H1 (cell line): Measurements from ENCODE around the gene OXER1. TPM values are rescaled to one million over a fixed set of nuclear protein-coding genes. Genes with fewer than 3 reads are reported as not detected.

Source experiments
- CTCF ChIA-PET: fragments of 300-600 bp; sonication (Branson Sonifier 250); formaldehyde crosslinking; loops from one replicate; lab custom pipeline; 2021; ENCODE audit not compliant: partially characterized antibody; lab: Charles Lee
- POLR2A ChIA-PET: fragments of 300-600 bp; sonication (Branson Sonifier 250); formaldehyde crosslinking; loops from one replicate; lab custom pipeline; 2021; ENCODE audit warnings: inconsistent platforms; ENCODE audit not compliant: partially characterized antibody; lab: Charles Lee
- DNase-seq, 2 experiments: peaks; one replicate each; pipeline versions ENCODE4 v3.0.0 to v3.0.0-alpha.2; 2010 to 2022; ENCODE audit warnings: low spot score in 2 of 2, low read depth in 1 of 2, mixed read lengths in 1 of 2
- FAIRE-seq: peaks from 2 replicates; lab custom pipeline; 2011; peaks lifted over from hg19 to GRCh38; lab: Jason Lieb, UNC
- H2AFZ ChIP-seq: 2 replicates; pipeline ENCODE4 v1.8.1; 2012; ENCODE audit warnings: low read length, inconsistent platforms
- H2AK5ac ChIP-seq: 2 replicates; pipeline ENCODE4 v1.6.1; 2013; ENCODE audit warnings: low read depth, low read length
- H2BK120ac ChIP-seq: replicated peaks from 2 replicates; pipeline ENCODE3; 2013; ENCODE audit warnings: low read depth, low read length, inconsistent platforms
- H2BK12ac ChIP-seq: 2 replicates; pipeline ENCODE4 v1.6.1; 2013; ENCODE audit warnings: low read depth, low read length
- H2BK15ac ChIP-seq: 2 replicates; pipeline ENCODE4 v1.6.1; 2013; ENCODE audit warnings: low read length
- H2BK20ac ChIP-seq: 2 replicates; pipeline ENCODE4 v1.6.1; 2013; ENCODE audit warnings: low read length
- H2BK5ac ChIP-seq: 2 replicates; pipeline ENCODE4 v1.6.1; 2013; ENCODE audit warnings: low read depth, low read length
- H3K14ac ChIP-seq: 2 replicates; pipeline ENCODE4 v1.6.1; 2013; ENCODE audit warnings: inconsistent platforms; ENCODE audit not compliant: insufficient read length
- H3K18ac ChIP-seq: 2 replicates; pipeline ENCODE4 v1.6.1; 2013; ENCODE audit warnings: low read length; ENCODE audit errors: extremely low read depth
- H3K23ac ChIP-seq: 2 replicates; pipeline ENCODE4 v1.6.1; 2013; ENCODE audit warnings: inconsistent platforms; ENCODE audit not compliant: insufficient read length
- H3K23me2 ChIP-seq: 2 replicates; pipeline ENCODE4 v1.6.1; 2013; ENCODE audit warnings: low read depth, low read length
- H3K27ac ChIP-seq: 2 replicates; pipeline ENCODE4 v1.6.1; 2011; ENCODE audit warnings: low read depth, low read length, inconsistent platforms
- H3K27me3 ChIP-seq, 4 experiments: replicated peaks in 1 of 4; 1 replicate in 1 of 4; 2 replicates in 3 of 4; pipeline versions ENCODE4 v1.6.1 to v1.8.1; 2011 to 2013; ENCODE audit warnings: low read length in 3 of 4, mild to moderate bottlenecking in 3 of 4, inconsistent platforms in 2 of 4, mixed read lengths in 2 of 4, moderate library complexity in 1 of 4; ENCODE audit not compliant: control insufficient read depth in 3 of 4, insufficient read depth in 3 of 4; ENCODE audit errors: extremely low read depth in 1 of 4
- H3K36me3 ChIP-seq, 4 experiments: 2 replicates each; pipeline versions ENCODE4 v1.6.1 to v1.8.1; 2011 to 2013; ENCODE audit warnings: mild to moderate bottlenecking in 4 of 4, low read length in 3 of 4, moderate library complexity in 2 of 4, control low read depth in 1 of 4, inconsistent platforms in 1 of 4; ENCODE audit not compliant: insufficient read depth in 4 of 4, control insufficient read depth in 2 of 4
- H3K4ac ChIP-seq: replicated peaks from 2 replicates; pipeline ENCODE3; 2013; ENCODE audit warnings: low read length, low read depth, mixed read lengths, inconsistent platforms; ENCODE audit not compliant: insufficient read length
- H3K4me1 ChIP-seq, 4 experiments: replicated peaks in 1 of 4; 1 replicate in 1 of 4; 2 replicates in 3 of 4; pipeline versions ENCODE4 v1.6.1 to v1.8.1; 2011 to 2013; ENCODE audit warnings: low read length in 3 of 4, inconsistent platforms in 2 of 4, mixed read lengths in 1 of 4; ENCODE audit not compliant: insufficient read depth in 4 of 4, control insufficient read depth in 3 of 4
- H3K4me2 ChIP-seq, 2 experiments: 2 replicates each; pipeline versions ENCODE4 v1.6.1 to v1.8.1; 2011 to 2013; ENCODE audit warnings: low read depth in 2 of 2, low read length in 2 of 2, control low read depth in 1 of 2, inconsistent platforms in 1 of 2, mild to moderate bottlenecking in 1 of 2; ENCODE audit not compliant: insufficient read depth in 1 of 2
- H3K4me3 ChIP-seq, 4 experiments: fragments of 200-600, 300-600 bp in 1 of 4; sonication (generic), shearing (Covaris generic), sonication (Bioruptor Twin) in 1 of 4; 2 replicates each; pipeline versions ENCODE4 v1.5.1 to v1.8.1; 2011 to 2016; ENCODE audit warnings: low read length in 4 of 4, low read depth in 3 of 4, control low read depth in 2 of 4, inconsistent platforms in 2 of 4, mild to moderate bottlenecking in 2 of 4, mixed read lengths in 1 of 4, moderate library complexity in 1 of 4; ENCODE audit not compliant: insufficient read depth in 2 of 4; ENCODE audit errors: extremely low read depth in 1 of 4
- H3K56ac ChIP-seq: replicated peaks from 2 replicates; pipeline ENCODE3; 2013; ENCODE audit warnings: low read depth, mild to moderate bottlenecking, mixed read lengths, low read length, inconsistent platforms; ENCODE audit not compliant: insufficient read length
- H3K79me1 ChIP-seq: 2 replicates; pipeline ENCODE4 v1.6.1; 2013; ENCODE audit warnings: low read depth, low read length, control low read depth
- H3K79me2 ChIP-seq, 2 experiments: 2 replicates each; pipeline versions ENCODE4 v1.6.1 to v1.8.1; 2012 to 2013; ENCODE audit warnings: low read length in 2 of 2, mild to moderate bottlenecking in 2 of 2, inconsistent platforms in 1 of 2; ENCODE audit not compliant: insufficient read depth in 2 of 2, control insufficient read depth in 1 of 2
- H3K9ac ChIP-seq, 4 experiments: replicated peaks in 1 of 4; 1 replicate in 1 of 4; 2 replicates in 3 of 4; pipeline versions ENCODE4 v1.6.1 to v1.8.1; 2011 to 2013; ENCODE audit warnings: low read depth in 3 of 4, low read length in 3 of 4, control low read depth in 2 of 4, mild to moderate bottlenecking in 2 of 4, moderate library complexity in 2 of 4, inconsistent platforms in 1 of 4; ENCODE audit errors: extremely low read depth in 1 of 4
- H3K9me3 ChIP-seq, 2 experiments: 2 replicates each; pipeline versions ENCODE4 v1.6.1 to v1.8.1; 2012 to 2013; ENCODE audit warnings: mild to moderate bottlenecking in 2 of 2, moderate library complexity in 2 of 2, control low read depth in 1 of 2, inconsistent platforms in 1 of 2, low read depth in 1 of 2, low read length in 1 of 2, mixed read lengths in 1 of 2; ENCODE audit not compliant: insufficient read depth in 2 of 2
- H4K20me1 ChIP-seq, 2 experiments: replicated peaks in 1 of 2; 2 replicates each; pipeline versions ENCODE3 to v1.8.1; 2011 to 2013; ENCODE audit warnings: inconsistent platforms in 2 of 2, low read length in 2 of 2, mild to moderate bottlenecking in 1 of 2; ENCODE audit not compliant: insufficient read depth in 2 of 2, control insufficient read depth in 1 of 2
- H4K5ac ChIP-seq: 2 replicates; pipeline ENCODE4 v1.6.1; 2013; ENCODE audit warnings: low read length, low read depth, mixed read lengths, inconsistent platforms; ENCODE audit not compliant: insufficient read length
- H4K8ac ChIP-seq: 2 replicates; pipeline ENCODE4 v1.8.0; 2013; ENCODE audit warnings: mild to moderate bottlenecking, moderate library complexity, low read length, inconsistent platforms; ENCODE audit not compliant: insufficient read depth; ENCODE audit errors: extremely low read depth
- H4K91ac ChIP-seq: replicated peaks from 2 replicates; pipeline ENCODE3; 2013; ENCODE audit warnings: low read length, mixed read lengths, inconsistent platforms; ENCODE audit not compliant: insufficient read length
- CREB1 ChIP-seq: IDR thresholded peaks from 2 replicates; pipeline ENCODE4 v1.6.1; 2012; ENCODE audit warnings: inconsistent platforms
- FOSL1 ChIP-seq: IDR thresholded peaks from 2 replicates; pipeline ENCODE4 v1.6.1; 2011; ENCODE audit warnings: mild to moderate bottlenecking, low read depth, low read length, moderate library complexity; ENCODE audit not compliant: insufficient read depth
- GTF2F1 ChIP-seq: IDR thresholded peaks from 2 replicates; pipeline ENCODE4 v1.6.1; 2012; ENCODE audit warnings: low read depth, low read length, improper control_type of control experiment, borderline replicate concordance
- MAFK ChIP-seq: IDR thresholded peaks from 2 replicates; pipeline ENCODE4 v1.6.1; 2012; ENCODE audit warnings: low read depth, mild to moderate bottlenecking, improper control_type of control experiment, low read length
- NRF1 ChIP-seq: IDR thresholded peaks from 2 replicates; pipeline ENCODE4 v1.6.1; 2011; ENCODE audit warnings: mild to moderate bottlenecking, low read depth, low read length, improper control_type of control experiment
- POU5F1 ChIP-seq: IDR thresholded peaks from 2 replicates; pipeline ENCODE4 v1.6.1; 2011; ENCODE audit warnings: low read depth, mild to moderate bottlenecking, low read length, moderate library complexity
- RAD21 ChIP-seq, 2 experiments: IDR thresholded peaks in 1 of 2; conservative IDR thresholded peaks in 1 of 2; 2 replicates each; pipeline ENCODE4 v1.6.1; 2011; ENCODE audit warnings: low read depth in 2 of 2, low read length in 2 of 2, improper control_type of control experiment in 1 of 2, inconsistent platforms in 1 of 2, mild to moderate bottlenecking in 1 of 2, moderate library complexity in 1 of 2
- TCF12 ChIP-seq: IDR thresholded peaks from 2 replicates; pipeline ENCODE4 v1.6.1; 2011; ENCODE audit warnings: low read depth, mild to moderate bottlenecking, low read length
- TEAD4 ChIP-seq: IDR thresholded peaks from 2 replicates; pipeline ENCODE4 v1.6.1; 2012; ENCODE audit warnings: low read depth, low read length, inconsistent platforms, mixed read lengths
- WGBS, 2 experiments: shearing (Covaris generic) in 1 of 2; methylation state at CpG; one replicate each; pipeline versions ENCODE4 v1.1.6 to v1.1.7; 2013 to 2015; ENCODE audit warnings: low lambda C conversion rate in 2 of 2, mixed read lengths in 2 of 2, inconsistent platforms in 1 of 2, low coverage in 1 of 2, missing lambda C conversion rate in 1 of 2; ENCODE audit not compliant: insufficient replicate concordance in 2 of 2, insufficient coverage in 1 of 2, insufficient read length in 1 of 2; ENCODE audit errors: extremely low coverage in 1 of 2, missing lambda C conversion rate in 1 of 2; 5-methylcytosine and 5-hydroxymethylcytosine counted together
- polyA plus RNA-seq, 7 experiments: library from polyadenylated mRNA; depleted of rRNA in 3 of 7; stranded (reverse) in 5 of 7; unstranded in 2 of 7; fragments of >200 nt in 5 of 7; fragments of 200-250 nt in 2 of 7; gene quantifications; 1 replicate in 5 of 7; 2 replicates in 1 of 7; 4 replicates in 1 of 7; pipeline versions ENCODE4 v1.2.1 to v1.2.3, GENCODE V29; 2011 to 2013; ENCODE audit warnings: missing spikeins in 2 of 7, mixed read lengths in 2 of 7
- total RNA-seq: library from RNA; stranded (reverse); fragmentation: NEBNext Ultra II Directional; extraction: Animal tissue kit (Norgen Biotek cat#: 25700); gene quantifications from 2 replicates; pipeline ENCODE4 v1.2.1, GENCODE V29; 2021

The OXER1 gene
- total and polyA plus RNA-seq, 2 of the 8 experiments (the other 6 are each of a cell fraction or from before 2014, with no cell fraction given), result 1.2 to 2.9 TPM

DNA sequence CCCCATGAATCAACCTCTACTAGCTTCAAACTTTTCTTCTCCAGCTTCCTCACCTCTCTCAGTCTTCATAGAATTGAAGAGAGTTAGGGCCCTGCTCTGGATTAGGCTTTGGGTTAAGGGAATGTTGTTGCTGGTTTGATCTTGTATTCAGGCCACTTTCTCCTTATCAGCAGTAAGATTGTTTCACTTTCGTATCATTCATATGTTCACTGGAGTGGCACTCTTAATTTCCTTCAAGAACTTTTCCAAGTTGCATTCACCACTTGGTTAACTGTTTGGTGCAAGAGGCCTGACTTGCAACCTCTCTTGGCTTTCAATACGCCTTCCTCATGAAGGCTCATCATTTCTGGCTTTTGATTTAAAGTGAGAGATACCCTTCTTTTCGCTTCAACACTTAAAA lies 22.8 kb downstream of the OXER1 start:
- no peak overlapping the region for H4K8ac ChIP-seq
- no peak overlapping the region for H3K4me2 ChIP-seq
- H2BK12ac ChIP-seq, result no peak overlapping the region
- no peak overlapping the region for H2BK20ac ChIP-seq
- H3K23me2 ChIP-seq, result no peaks in the 10 kb centered on the region
- H3K4ac ChIP-seq, result no peak overlapping the region
- H2BK5ac ChIP-seq, result no peak overlapping the region
- H2AK5ac ChIP-seq, result no peak overlapping the region
- no peaks in the 10 kb centered on the region for H4K20me1 ChIP-seq
- no peak for DNase-seq
- no peak overlapping the region for H3K4me3 ChIP-seq
- peaks cover 4% of the 10 kb centered on the region for H3K79me1 ChIP-seq
- H3K23ac ChIP-seq, result no peak overlapping the region
- no peaks in the 10 kb centered on the region for H3K79me2 ChIP-seq
- H3K27ac ChIP-seq, result no peak overlapping the region
- H4K5ac ChIP-seq, result no peak overlapping the region
- no peak overlapping the region for H2BK120ac ChIP-seq
- no peak overlapping the region for H3K9ac ChIP-seq
- H3K27me3 ChIP-seq, result no peaks in the 10 kb centered on the region
- H3K9me3 ChIP-seq, result peaks cover 0 to 2% of the 10 kb centered on the region in 2 experiments; a peak in 1 of 4 replicates
- no peak overlapping the region for H3K14ac ChIP-seq
- 95% methylated on average over 3 of the region's 3 CpGs; no CpG with 5 or more reads in 1 of the 2 experiments for WGBS, 2 experiments
- H2BK15ac ChIP-seq, result no peak overlapping the region
- POLR2A ChIA-PET, result interaction anchor here (0.6 kb wide), 1 partner anchor 12 kb away, joined by 3 read pairs; no protein-coding TSS in a partner anchor
- H3K18ac ChIP-seq, result no peak overlapping the region
- no peak overlapping the region for H4K91ac ChIP-seq
- H3K36me3 ChIP-seq, result peaks cover 0 to 12% (median 1%) of the 10 kb centered on the region in 4 experiments; a peak in 4 of 8 replicates
- no peak overlapping the region for H3K56ac ChIP-seq
- FAIRE-seq, result no peak
- CTCF ChIA-PET, result interaction anchor here (0.7 to 2.4 kb wide), 5 partner anchors 8 to 19 kb away, joined by 3 to 9 read pairs (median 3); no protein-coding TSS in a partner anchor
- TF ChIP-seq TCF12 (no peak), GTF2F1 (no peak), RAD21 (IDR thresholded peaks at IDR 0.05 in 1 of 2, conservative IDR thresholded peaks at IDR 0.05 in 1 of 2; ENCODE audit: low read depth in 2 of 2, low read length in 2 of 2) (no peak), POU5F1 (no peak), TEAD4 (no peak), CREB1 (no peak), FOSL1 (no peak), NRF1 (no peak), MAFK (no peak)
- H2AFZ ChIP-seq, result no peak overlapping the region
- peaks cover 0 to 4% (median 2%) of the 10 kb centered on the region in 4 experiments; a peak in 1 of 7 replicates for H3K4me1 ChIP-seq
